ENCODE measurements around the gene RBM10.

DNA sequence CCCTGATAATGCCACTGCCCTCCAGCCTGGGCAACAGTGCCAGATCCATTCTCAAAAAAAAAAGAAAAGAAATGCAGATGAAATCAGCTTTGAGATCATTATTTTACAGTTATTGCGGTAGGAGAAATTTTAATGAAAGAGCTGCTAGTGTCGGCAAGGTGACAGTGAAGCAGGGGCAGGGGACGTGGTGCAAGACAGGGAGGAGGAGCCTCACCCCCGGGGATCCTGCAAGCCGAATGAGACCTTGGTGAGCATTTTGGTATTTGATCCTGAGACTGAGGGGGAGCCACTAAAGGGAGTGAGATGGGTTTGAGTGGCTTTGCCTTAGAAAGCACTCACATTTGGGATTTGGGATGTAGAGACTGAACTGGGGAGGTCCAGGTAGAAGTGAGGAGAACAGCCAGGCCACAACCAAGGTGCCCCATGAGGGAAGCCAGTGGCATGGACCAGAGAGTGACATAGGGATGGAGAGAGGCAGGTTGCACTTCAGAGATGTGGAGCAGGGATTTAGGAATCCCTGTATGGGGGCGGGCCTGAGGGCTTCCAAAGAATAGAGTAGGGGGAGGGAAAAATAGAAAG is 23.6 kb downstream of the RBM10 start:
- no peak for TF ChIP-seq CTCF (IDR thresholded peaks at IDR 0.05)
- no peak for TF ChIP-seq EP300 (IDR thresholded peaks at IDR 0.05)
